ENCODE measurements around the gene MS4A10.

- TF ChIP-seq CTCF (IDR thresholded peaks at IDR 0.05) (no peak), POLR2AphosphoS5 (IDR thresholded peaks at IDR 0.05) (no peak)
These were observed 14.0 kb upstream of the MS4A10 start for GRCh38 chr11:60771146-60771545.

Measured in stomach (tissue), 4 donors.